ENCODE measurements around the gene EVI5L.
"Not testable (repeated sequence)": the region's sequence is repeated elsewhere in the genome, so short reads cannot be mapped to it uniquely, and the experiment has no call there.

EVI5L gene

DNA sequence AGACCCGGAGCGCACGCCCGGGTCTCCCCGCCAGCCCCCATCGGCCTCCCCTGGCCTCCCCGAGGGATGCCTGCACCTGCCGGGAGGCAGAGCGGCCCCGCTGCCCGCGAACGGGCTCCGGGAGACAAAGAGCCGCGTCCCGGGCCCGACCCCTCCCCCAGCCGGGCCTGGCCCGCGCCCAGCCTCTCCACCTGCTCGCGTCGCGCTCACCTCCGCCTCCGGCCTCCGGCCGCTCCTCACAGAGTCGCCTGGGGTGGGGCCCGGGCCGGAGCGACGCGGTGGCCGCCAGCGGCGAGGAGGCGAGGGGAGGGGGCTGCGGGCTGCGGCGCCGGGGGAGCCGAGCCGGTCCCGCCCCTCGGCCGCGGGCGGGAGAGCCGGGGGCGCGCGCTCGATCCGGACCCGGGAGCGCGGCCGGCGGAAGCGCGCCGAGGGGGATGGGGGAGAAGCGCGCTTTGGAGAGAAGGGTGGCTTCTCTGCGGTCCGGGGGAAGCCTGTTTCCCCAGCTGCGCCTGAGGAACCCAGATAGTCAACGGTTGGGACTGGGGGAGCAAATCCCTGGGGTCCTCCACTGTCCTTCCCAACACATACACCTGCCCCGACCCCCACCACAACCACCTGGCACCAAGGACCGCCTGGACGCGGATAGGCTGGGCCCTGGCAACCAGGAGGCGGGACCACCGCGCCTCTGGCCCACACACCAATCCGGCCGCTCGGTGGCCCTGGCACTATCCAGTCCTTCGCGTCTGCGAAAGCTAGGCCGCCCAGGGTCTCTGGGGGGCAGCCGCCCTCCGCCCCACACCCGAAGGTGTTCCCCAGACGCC lies 44.3 kb downstream of the EVI5L start, which contains the start of gene PRR36:
Gene PRR36 (minus strand): TSS at position 315 of the 821 bp plus-strand sequence. CDS start 701 bp downstream, outside the sequence.
- DNase-seq = no peak

DNA sequence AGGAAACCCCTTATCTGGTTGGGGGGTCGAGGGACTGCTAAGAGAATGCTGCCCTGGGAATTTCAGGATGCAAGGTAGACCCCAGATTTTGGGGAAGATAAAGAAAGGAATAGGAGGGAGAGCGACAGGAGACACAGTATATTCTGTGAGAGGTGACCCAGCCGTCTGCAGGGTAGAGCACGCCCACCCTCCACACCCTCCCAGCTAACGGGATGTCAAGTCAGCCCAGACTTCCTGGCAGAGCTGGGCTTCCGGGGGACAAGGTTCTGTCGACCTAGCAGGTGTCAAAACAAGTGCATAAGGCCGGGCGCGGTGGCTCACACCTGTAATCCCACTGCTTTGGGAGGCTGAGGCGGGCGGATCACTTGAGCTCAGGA lies 44.9 kb downstream of the EVI5L start:
- no peak for DNase-seq

DNA sequence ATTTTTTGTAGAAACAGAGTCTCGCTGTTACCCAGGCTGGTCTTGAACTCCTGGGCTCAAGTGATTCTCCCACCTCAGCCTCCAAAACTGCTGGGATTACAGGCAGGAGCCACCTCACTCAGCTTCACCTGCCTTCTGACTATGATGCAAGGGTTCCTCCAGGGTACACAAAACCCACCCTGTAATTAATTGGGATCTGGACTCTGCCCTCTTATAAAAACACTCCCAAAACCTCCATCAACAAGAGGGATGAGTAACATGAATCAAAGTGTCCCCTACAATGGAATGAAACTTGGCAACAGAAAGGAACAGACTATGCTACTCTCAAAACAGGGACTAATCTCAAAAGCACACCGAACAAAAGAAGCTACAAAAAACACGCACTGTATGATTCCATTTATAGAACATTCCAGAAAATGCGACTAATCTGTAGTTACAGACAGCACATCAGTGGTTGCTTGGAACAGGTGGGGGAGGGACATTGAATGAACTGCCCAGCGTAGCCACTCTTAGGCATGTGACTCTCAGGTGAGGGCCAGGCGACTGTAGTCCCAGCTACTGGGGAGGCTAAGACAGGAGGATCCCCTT lies 47.3 kb downstream of the EVI5L start:
- DNase-seq = no peak

DNA sequence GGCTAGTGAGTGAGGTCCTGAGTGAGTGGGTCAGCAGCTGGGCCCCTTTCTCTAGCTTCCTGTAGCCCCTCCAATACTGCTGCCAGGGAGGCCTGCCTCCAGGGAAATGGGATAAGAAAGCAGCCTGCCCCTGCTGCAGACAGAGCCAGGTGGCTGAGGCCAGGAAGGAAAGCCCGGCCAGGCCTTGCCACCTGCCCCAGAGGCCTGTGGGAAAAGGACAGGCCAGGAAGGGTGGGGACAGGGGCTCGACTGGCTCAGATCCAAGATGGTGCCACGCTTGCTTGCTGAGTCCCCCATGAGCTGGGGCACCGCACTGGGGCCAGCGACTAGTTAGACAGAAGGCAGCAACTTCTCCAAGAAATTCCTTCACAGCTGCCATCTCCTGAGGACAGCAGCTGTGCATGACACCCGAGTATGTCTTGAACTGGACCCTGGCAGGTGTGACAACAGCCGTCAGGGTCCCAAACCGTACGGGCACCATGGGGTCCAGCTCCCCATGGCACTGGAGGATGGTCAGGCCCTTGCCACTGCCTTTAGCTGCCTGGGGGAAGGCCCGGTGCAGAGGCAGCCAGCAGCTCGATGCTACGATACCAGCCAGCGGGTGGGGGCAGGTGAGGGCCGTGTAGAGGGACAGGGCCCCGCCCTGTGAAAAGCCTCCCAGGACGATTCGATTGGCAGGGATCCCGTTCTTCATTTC lies 49.2 kb downstream of the EVI5L start:
- DNase-seq = no peak

DNA sequence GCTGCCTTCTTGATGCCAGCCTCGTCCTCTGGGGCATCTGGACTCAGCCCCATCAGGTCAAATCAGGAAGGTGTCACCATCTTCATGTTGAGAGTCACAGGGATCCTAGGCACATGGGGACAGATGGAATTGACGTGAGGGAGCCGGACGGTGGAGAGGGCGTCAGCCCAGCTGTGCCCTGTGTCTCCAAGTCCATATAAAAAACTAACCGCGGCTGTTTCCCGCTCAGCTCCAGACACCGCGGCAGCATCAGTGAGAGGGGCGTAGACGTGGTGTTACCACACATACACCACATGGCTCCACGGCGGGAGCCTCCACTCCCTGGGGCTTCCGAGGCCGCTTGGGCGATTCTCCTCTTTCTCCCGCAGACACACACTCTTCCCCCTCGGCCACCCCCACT lies 49.8 kb downstream of the EVI5L start:
- no peak for DNase-seq

DNA sequence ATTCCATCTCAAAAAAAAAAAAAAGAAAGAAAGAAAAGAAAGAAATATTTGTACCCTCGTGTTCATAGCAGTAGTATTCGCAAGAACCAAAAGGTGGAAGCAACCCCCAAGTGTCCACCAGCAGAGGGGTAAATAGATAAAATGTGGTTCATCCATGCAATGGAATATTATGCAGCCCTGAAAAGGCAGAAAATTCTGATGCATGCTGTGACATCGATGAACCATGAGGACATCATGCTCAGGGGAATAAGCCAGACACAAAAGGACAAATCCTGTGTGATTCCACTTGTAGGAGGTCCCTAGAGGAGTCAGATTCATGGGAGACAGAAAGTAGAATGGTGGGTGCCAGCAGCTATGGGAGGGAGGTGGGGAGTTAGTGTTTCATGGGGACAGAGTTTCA lies 51.9 kb downstream of the EVI5L start:
- no peak for DNase-seq

DNA sequence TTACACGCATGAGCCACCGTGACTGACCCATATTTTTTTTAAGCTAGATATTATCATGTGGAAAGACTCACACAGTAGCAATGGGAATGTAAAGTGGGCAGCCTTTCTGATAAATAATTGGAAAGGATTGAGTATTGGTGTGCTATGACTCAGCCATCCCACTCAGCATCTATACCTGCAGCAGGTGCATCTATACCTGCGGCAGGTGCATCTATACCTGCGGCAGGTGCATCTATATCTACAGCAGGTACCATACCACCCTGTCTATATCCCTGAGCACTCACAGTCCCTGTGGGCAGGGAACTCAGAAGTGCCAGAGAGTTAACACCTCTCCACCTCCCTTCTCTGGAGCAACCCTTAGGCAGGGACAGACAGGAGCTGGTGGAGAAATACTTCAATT lies 53.1 kb downstream of the EVI5L start:
- no peak for DNase-seq

DNA sequence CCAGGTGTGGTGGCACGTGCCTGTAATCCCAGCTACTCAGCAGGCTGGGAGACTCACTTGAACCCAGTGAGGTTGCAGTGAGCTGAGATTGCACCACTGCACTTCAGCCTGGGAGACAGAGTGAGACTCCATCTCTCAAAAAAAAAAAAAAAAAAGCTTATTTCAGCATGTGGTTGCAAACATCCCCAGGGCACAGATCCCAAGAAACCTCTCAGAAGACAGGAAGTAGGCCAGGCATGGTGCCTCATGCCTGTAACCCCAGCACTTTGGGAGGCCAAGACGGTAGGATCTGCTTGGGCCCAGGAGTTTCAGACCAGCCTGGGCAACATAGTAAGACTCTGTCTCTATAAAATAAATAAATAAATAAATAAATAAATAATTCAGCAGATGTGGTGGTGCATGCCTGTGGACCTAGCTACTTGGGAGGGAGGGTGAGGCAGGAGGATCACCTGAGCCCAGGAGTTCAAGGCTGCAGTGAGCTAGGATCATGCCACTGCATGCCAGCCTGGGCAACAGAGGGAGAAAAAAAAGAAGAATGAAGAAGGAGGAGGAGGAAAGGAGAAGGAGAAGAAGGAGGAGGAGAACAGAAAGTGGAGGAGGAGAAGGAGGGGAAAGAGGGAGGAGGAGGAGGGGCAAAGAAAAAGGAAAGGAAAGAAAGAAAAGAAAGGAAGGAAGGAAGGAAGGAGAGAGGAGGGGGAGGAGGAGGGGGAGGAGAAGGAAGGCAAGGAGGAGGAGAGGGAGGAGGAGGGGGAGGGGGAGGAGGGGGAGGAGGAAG lies 54.0 kb downstream of the EVI5L start:
- DNase-seq = no peak

DNA sequence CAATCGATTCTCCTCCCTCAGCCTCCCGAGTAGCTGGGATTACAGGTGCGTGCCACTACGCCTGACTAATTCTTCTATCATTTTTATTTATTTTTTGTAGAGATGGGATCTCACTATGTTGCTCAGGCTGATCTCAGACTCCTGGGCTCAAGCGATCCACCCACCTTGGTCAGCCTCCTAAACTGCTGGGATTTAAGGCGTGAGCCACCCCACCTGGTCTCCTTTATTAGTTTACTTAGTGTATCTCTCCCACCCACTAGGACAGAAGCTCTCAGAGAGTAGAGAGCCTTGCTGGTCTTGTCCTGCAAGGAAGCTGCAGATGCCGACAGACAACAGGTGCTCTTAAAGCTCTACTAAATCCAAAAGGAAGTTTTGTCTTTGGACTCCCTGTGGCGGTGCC lies 55.8 kb downstream of the EVI5L start:
- no peak for DNase-seq

DNA sequence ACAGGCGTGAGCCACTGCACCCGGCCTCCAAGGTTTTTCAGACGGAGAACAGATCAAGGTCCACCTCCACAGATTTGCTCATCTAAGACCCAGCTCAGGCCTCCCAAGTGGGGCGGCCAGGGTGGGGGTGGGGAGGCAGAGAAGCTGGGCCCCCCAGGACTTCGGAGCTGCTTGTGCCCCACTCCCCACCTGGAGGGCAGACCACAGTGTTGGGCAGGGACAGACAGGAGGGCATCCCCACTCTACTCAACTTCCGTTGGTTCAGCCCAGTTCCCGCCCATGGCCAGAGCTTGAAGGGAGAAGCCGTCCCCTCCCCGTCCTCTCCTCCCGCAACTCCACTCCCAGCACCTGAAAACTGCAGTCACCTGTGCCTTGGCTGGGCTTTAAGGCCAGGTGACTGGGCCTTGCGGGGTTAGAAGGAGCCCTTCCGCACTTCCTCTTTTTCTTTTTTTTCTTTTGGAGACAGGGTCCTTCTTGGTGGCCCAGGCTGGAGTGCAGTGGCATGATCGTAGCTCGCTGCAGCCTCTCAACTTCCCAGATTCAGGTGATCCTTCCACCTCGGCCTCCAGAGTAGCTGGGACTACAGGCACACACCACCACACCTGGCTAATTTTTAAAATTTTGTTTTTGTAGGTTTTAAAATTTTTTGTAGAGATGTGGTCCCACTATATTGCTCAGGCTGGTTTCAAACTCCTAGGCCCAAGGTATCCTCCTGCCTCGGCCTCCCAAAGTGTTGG lies 57.6 kb downstream of the EVI5L start:
- no peak for DNase-seq

DNA sequence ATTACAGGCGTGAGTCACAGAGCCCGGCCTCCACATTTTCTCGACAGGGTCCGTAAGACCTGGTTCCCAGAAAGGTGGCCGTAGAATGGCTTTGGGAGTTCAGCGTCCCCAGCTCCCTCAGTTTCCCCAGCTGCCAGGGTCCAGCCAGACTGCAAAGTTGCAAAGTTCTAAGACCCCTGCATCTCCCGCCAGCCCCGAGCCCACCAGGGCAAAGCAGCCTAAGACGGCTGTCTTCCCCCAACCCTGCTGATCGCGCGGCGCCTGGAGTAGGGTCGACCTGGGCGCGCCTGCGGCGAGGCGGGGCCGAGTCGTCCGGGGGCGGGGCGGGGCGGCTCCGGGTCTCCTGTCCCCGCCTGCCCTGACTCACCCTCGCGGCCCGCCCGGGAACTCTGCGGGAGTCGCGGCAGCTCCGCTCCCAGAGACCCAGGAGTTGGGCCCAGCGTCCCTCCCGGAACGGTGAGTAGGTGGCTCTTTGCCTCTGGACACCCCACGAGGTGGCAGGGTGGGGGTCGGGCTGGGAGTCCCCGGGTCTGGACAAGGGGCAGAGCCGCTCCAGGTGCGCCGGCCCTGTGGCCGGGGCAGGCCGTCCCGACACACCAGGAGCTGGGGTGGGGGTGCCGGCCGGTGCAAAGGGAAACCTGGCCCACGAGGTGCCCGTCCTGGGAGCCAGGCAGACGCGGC lies 58.3 kb downstream of the EVI5L start, which contains the start of gene LRRC8E:
Gene LRRC8E (plus strand): TSS at position 366 of the 681 bp plus-strand sequence. CDS start 7,094 bp downstream, outside the sequence.
- peak; percentile 49 for DNase-seq

DNA sequence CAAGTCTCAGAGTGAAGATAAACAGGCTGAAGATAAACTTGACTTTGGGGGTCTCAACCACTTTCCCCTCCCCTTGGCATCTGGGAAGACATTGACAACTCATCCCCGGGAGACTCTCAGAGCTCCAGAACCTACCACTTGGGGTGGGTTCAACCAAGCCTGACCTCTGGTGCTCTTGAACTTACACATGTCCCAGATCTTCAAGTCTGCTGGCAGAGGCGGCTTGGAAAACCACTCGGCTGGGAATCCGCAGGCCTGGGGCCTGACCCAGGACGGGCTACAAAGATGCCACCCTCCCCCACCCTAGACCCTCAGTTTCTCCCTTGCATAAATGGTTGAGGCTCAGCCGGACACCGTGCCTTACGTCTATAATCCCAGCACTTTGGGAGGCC lies 58.8 kb downstream of the EVI5L start:
- no peak for DNase-seq

DNA sequence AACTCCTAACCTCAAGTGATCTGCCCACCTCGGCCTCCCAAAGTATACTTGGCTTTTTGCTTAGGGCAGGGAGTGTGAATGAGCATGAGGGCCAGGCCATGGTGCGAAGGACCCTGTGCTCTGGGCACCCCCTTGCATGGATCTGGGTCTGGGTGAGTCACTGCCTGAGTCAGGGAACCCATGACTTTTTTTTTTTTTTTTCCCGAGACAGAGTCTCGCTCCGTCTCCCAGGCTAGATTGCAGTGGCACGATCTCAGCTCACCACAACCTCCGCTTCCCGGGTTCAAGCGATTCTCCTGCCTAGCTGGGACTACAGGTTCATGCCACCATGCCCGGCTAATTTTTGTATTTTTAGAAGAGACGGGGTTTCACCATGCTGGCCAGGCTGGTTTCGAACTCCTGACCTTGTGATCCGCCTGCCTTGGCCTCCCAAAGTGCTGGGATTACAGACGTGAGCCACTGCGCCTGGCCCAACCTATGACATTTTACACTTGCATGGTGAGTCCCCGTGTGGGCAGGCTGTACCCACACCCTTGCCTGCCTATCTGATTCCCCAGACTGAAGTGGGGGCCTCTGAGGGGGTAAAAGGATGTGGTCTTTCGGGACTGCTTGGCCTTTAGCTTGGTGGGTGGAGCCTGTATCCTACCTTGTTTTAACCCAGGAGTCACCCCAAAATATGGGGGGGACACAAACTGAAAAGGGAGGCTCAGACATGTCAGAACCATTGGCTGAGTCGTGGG lies 63.5 kb downstream of the EVI5L start:
- DNase-seq = not testable (repeated sequence)

DNA sequence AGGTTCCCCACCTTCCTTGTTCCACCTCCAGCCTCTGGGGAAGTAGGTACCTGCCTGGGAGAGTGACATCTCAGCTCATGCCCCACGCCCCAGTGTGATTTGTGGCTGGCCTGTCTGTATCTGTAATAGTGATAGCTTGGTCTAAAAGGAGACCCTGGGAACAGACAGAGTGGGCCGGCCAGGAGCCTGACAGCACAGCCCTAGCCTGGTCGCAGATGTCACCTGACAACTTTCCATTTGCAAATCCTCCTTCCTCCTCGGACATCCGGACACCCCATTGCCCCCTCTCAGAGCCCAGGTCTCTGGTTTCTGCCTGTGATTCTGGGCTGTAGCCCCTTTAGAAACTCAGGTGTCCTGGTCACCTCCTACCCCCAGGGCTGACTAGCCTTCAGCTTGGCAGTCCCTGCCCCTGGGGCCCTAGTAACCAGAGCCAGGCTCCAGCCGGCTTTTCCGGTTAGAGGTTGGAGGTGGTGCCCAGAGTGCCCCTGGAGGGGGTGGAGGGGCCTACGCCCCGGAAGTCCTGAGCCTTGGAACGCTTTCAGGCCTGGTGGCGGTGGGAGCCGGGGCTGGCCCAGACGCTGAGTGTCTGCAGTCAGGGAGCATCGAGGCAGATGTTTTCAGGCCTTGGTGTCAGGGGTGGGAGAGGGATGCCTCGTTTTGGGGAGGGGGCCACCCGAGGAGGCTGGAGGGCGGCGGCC lies 64.7 kb downstream of the EVI5L start:
- DNase-seq = no peak

DNA sequence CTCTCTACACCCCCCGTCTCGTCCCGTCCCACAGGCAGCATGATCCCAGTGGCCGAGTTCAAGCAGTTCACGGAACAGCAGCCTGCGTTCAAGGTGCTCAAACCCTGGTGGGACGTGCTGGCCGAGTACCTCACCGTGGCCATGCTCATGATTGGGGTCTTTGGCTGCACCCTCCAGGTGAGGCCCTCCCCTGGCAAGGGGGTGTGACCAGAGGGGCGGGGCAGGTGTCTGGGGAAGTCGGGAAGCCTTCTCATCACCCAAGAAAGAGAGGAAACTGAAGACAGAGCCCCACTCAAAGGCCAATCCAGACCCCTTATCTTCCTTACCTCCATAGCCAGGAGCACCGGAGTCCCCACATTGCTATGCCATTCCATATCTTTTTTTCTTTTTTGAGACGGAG lies 65.5 kb downstream of the EVI5L start:
- no peak for DNase-seq

DNA sequence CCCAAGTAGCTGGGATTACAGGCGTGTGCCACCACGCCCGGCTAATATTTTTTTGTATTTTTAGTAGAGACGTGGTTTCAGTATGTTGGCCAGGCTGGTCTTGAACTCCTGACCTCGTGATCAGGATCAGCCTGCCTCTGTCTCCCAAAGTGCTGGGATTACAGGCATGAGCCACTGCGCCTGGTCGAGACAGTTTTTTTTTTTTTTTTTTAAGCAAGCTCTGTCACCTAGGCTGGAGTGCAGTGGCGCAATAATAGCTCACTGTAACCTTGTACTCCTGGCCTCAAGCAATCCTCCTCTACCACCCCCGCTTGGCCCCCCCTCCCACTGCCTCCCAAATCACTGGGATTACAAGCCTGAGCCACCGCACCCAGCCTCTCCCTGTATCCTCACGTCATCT lies 67.3 kb downstream of the EVI5L start:
- no peak for DNase-seq

DNA sequence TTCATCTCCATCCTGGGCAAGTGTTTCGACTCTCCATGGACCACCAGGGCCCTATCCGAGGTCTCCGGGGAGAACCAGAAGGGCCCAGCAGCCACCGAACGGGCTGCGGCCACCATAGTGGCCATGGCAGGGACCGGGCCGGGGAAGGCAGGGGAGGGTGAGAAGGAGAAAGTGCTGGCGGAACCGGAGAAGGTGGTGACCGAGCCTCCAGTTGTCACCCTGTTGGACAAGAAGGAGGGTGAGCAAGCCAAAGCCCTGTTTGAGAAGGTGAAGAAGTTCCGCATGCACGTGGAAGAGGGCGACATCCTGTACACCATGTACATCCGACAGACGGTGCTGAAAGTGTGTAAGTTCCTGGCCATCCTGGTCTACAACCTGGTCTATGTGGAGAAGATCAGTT lies 68.9 kb downstream of the EVI5L start:
- no peak for DNase-seq

DNA sequence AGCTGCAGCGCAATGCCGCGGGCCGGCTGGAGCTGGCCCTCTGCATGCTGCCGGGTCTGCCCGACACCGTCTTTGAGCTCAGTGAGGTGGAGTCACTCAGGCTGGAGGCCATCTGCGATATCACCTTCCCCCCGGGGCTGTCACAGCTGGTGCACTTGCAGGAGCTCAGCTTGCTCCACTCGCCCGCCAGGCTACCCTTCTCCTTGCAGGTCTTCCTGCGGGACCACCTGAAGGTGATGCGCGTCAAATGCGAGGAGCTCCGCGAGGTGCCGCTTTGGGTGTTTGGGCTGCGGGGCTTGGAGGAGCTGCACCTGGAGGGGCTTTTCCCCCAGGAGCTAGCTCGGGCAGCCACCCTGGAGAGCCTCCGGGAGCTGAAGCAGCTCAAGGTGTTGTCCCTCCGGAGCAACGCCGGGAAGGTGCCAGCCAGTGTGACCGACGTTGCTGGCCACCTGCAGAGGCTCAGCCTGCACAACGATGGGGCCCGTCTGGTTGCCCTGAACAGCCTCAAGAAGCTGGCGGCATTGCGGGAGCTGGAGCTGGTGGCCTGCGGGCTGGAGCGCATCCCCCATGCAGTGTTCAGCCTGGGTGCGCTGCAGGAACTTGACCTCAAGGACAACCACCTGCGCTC lies 69.8 kb downstream of the EVI5L start:
- no peak for DNase-seq

DNA sequence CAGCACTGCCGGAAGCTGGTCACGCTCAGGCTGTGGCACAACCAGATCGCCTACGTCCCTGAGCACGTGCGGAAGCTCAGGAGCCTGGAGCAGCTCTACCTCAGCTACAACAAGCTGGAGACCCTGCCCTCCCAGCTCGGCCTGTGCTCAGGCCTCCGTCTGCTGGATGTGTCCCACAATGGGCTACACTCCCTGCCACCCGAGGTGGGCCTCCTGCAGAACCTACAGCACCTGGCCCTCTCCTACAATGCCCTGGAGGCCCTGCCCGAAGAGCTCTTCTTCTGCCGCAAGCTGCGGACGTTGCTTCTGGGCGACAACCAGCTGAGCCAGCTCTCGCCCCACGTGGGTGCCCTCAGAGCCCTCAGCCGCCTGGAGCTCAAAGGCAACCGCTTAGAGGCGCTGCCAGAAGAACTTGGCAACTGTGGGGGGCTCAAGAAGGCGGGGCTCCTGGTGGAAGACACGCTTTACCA lies 70.4 kb downstream of the EVI5L start:
- no peak for DNase-seq

DNA sequence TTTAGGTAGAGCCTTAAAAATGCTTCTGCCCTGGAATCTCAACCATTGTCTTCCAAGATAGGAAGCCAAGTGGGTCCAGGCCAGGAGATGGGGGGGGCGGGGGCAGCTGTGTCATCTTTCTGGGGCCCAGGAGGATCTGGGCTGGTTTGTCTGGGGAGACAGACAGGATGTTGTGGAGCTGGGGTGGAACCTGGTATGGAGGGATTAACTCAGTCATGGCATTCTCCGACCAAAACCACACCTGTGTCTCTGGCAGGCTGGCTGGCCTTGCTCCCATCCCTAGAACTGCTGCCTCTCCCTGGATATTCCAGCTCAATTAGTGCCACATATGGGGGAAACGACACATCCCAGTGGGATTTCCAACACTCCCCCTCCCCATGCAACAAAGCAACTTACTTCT lies 70.9 kb downstream of the EVI5L start:
- DNase-seq = no peak

Measured in suppressor macrophage treated with lipopolysaccharide for 4 hours (primary cell).